ENCODE measurements around the gene SPSB1. TPM values are rescaled to one million over a fixed set of nuclear protein-coding genes. Genes with fewer than 3 reads are reported as not detected.

Gene SPSB1
- polyA plus RNA-seq, 1 donor from 2014 or later, result 1.4 TPM

GRCh38 chr1:9246841-9247785, 45.6 kb upstream of the SPSB1 start:
- Histone ChIP-seq H3K27ac (ENCODE audit: low read length) (no peak overlapping the region), H3K4me2 (ENCODE audit: low read length) (no peak overlapping the region), H3K36me3 (ENCODE audit: insufficient read depth, low read length) (no peaks in the 10 kb centered on the region), H3K79me2 (replicated peaks; ENCODE audit: insufficient read depth, low read length) (no peaks in the 10 kb centered on the region), H3K9me2 (ENCODE audit: insufficient read depth, low read length) (no peaks in the 10 kb centered on the region), H4K20me1 (ENCODE audit: insufficient read depth) (no peaks in the 10 kb centered on the region), H3K9ac (ENCODE audit: low read length) (no peak overlapping the region), H3K27me3 (ENCODE audit: insufficient read depth, low read depth, low read length) (no peaks in the 10 kb centered on the region), H2AFZ (ENCODE audit: low read depth, low read length) (no peak overlapping the region), H3F3A (ENCODE audit: insufficient read depth, low read length, poor library complexity, severe bottlenecking) (no peaks in the 10 kb centered on the region), H3K4me3 (ENCODE audit: low read length) (no peak overlapping the region), H3K9me3 (ENCODE audit: low read length) (no peaks in the 10 kb centered on the region)
- TF ChIP-seq TAF1 (IDR thresholded peaks at IDR 0.05; ENCODE audit: low read depth), result no peak
- no peak for TF ChIP-seq REST (IDR thresholded peaks at IDR 0.05; ENCODE audit: borderline replicate concordance)
- no peak for TF ChIP-seq CTCF (IDR thresholded peaks at IDR 0.05; ENCODE audit: poor library complexity, severe bottlenecking)
- TF ChIP-seq SMC3 (conservative IDR thresholded peaks at IDR 0.05; ENCODE audit: poor library complexity), result no peak
- no peak for TF ChIP-seq MXI1 (conservative IDR thresholded peaks at IDR 0.05; ENCODE audit: poor library complexity, severe bottlenecking)
- TF ChIP-seq EZH2 (IDR thresholded peaks at IDR 0.05; ENCODE audit: borderline replicate concordance, insufficient read depth, low read length, poor library complexity, severe bottlenecking), result no peak
- TF ChIP-seq RAD21 (conservative IDR thresholded peaks at IDR 0.05), result no peak
- TF ChIP-seq POLR2AphosphoS5 (IDR thresholded peaks at IDR 0.05), result no peak
- TF ChIP-seq EP300 (conservative IDR thresholded peaks at IDR 0.05; ENCODE audit: poor library complexity, severe bottlenecking), result no peak

GRCh38 chr1:9247894-9248293, 44.8 kb upstream of the SPSB1 start:
- TF ChIP-seq REST (IDR thresholded peaks at IDR 0.05; ENCODE audit: borderline replicate concordance) (no peak), CTCF (IDR thresholded peaks at IDR 0.05; ENCODE audit: poor library complexity, severe bottlenecking) (no peak), POLR2AphosphoS5 (IDR thresholded peaks at IDR 0.05) (no peak), RAD21 (conservative IDR thresholded peaks at IDR 0.05) (no peak), TAF1 (IDR thresholded peaks at IDR 0.05; ENCODE audit: low read depth) (no peak), EP300 (conservative IDR thresholded peaks at IDR 0.05; ENCODE audit: poor library complexity, severe bottlenecking) (no peak), EZH2 (IDR thresholded peaks at IDR 0.05; ENCODE audit: borderline replicate concordance, insufficient read depth, low read length, poor library complexity, severe bottlenecking) (no peak), SMC3 (conservative IDR thresholded peaks at IDR 0.05; ENCODE audit: poor library complexity) (no peak), MXI1 (conservative IDR thresholded peaks at IDR 0.05; ENCODE audit: poor library complexity, severe bottlenecking) (no peak)
- Histone ChIP-seq H3K27me3 (ENCODE audit: insufficient read depth, low read depth, low read length) (no peaks in the 10 kb centered on the region), H3K4me3 (ENCODE audit: low read length) (no peak overlapping the region), H3F3A (ENCODE audit: insufficient read depth, low read length, poor library complexity, severe bottlenecking) (no peaks in the 10 kb centered on the region), H3K9ac (ENCODE audit: low read length) (no peak overlapping the region), H3K9me2 (ENCODE audit: insufficient read depth, low read length) (no peaks in the 10 kb centered on the region), H4K20me1 (ENCODE audit: insufficient read depth) (no peaks in the 10 kb centered on the region), H3K27ac (ENCODE audit: low read length) (no peak overlapping the region), H3K9me3 (ENCODE audit: low read length) (no peaks in the 10 kb centered on the region), H2AFZ (ENCODE audit: low read depth, low read length) (no peak overlapping the region), H3K4me2 (ENCODE audit: low read length) (no peak overlapping the region), H3K79me2 (replicated peaks; ENCODE audit: insufficient read depth, low read length) (no peaks in the 10 kb centered on the region), H3K36me3 (ENCODE audit: insufficient read depth, low read length) (no peaks in the 10 kb centered on the region)

Measured in neural cell (in vitro differentiated cells).